Panc1 (cell line): Measurements from ENCODE around the gene MARK3.

ENCODE experiments used
- POLR2AphosphoS5 ChIP-seq: IDR thresholded peaks from 2 replicates; pipeline ENCODE4 v1.6.1; 2012; ENCODE audit warnings: mild to moderate bottlenecking, low read depth, low read length, moderate library complexity
- TF ChIP-seq, protein P1 (sequence below): fragments of 450-650 bp; IDR thresholded peaks from 2 replicates; pipeline ENCODE4 v1.5.1; 2017; ENCODE audit warnings: mild to moderate bottlenecking
- TF ChIP-seq, protein P2 (sequence below), 2 experiments: IDR thresholded peaks; 2 replicates each; pipeline ENCODE4 v1.6.1; 2011 to 2012; ENCODE audit warnings: low read depth in 2 of 2, control low read depth in 1 of 2, low read length in 1 of 2, mild to moderate bottlenecking in 1 of 2, moderate library complexity in 1 of 2; ENCODE audit not compliant: insufficient read depth in 1 of 2

DNA sequence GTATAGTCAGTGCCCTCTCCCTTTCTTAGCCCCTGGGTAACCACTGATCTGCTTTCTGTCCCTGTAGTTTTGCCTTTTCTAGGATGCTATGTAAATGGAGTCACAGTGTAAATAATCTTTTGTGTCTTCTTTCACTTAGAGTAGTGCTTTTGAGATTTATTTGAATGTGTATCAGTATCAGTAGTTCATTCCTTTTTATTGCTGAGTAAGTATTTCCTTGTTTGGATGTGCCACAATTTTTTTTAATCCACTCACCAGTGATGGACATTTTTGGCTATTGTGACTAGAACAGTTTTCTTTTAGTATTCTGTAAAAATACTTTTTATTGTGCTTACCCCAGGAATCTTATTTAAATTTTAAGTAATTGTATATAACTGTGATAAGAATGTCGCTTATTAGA is 3.4 kb downstream of the MARK3 start:
- TF ChIP-seq, protein P1, sequence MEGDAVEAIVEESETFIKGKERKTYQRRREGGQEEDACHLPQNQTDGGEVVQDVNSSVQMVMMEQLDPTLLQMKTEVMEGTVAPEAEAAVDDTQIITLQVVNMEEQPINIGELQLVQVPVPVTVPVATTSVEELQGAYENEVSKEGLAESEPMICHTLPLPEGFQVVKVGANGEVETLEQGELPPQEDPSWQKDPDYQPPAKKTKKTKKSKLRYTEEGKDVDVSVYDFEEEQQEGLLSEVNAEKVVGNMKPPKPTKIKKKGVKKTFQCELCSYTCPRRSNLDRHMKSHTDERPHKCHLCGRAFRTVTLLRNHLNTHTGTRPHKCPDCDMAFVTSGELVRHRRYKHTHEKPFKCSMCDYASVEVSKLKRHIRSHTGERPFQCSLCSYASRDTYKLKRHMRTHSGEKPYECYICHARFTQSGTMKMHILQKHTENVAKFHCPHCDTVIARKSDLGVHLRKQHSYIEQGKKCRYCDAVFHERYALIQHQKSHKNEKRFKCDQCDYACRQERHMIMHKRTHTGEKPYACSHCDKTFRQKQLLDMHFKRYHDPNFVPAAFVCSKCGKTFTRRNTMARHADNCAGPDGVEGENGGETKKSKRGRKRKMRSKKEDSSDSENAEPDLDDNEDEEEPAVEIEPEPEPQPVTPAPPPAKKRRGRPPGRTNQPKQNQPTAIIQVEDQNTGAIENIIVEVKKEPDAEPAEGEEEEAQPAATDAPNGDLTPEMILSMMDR: no peak
- no peak for TF ChIP-seq POLR2AphosphoS5
- TF ChIP-seq, protein P2, sequence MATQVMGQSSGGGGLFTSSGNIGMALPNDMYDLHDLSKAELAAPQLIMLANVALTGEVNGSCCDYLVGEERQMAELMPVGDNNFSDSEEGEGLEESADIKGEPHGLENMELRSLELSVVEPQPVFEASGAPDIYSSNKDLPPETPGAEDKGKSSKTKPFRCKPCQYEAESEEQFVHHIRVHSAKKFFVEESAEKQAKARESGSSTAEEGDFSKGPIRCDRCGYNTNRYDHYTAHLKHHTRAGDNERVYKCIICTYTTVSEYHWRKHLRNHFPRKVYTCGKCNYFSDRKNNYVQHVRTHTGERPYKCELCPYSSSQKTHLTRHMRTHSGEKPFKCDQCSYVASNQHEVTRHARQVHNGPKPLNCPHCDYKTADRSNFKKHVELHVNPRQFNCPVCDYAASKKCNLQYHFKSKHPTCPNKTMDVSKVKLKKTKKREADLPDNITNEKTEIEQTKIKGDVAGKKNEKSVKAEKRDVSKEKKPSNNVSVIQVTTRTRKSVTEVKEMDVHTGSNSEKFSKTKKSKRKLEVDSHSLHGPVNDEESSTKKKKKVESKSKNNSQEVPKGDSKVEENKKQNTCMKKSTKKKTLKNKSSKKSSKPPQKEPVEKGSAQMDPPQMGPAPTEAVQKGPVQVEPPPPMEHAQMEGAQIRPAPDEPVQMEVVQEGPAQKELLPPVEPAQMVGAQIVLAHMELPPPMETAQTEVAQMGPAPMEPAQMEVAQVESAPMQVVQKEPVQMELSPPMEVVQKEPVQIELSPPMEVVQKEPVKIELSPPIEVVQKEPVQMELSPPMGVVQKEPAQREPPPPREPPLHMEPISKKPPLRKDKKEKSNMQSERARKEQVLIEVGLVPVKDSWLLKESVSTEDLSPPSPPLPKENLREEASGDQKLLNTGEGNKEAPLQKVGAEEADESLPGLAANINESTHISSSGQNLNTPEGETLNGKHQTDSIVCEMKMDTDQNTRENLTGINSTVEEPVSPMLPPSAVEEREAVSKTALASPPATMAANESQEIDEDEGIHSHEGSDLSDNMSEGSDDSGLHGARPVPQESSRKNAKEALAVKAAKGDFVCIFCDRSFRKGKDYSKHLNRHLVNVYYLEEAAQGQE (IDR thresholded peaks at IDR 0.05; ENCODE audit: insufficient read depth in 1 of 2, low read depth in 2 of 2, low read length in 1 of 2): no peak
